Measurements from ENCODE around the gene MERTK.
"Not testable (repeated sequence)": the region's sequence is repeated elsewhere in the genome, so short reads cannot be mapped to it uniquely, and the experiment has no call there.

- TF ChIP-seq CTCF, POLR2AphosphoS5 (IDR thresholded peaks at IDR 0.05): not testable (repeated sequence)
Measured at GRCh38 chr2:111905475-111905869, 7.1 kb downstream of the MERTK start.

Measured in gastroesophageal sphincter (tissue), 3 donors.